Stimulated activated CD8-positive, alpha-beta memory T cell treated with anti-CD3 and anti-CD28 coated beads, Interleukin-4, amount 100 ng/mL, for 24 hours (primary cell): ENCODE measurements around the gene ZNFX1.
"Not testable (repeated sequence)": the region's sequence is repeated elsewhere in the genome, so short reads cannot be mapped to it uniquely, and the experiment has no call there.

Experiments
- DNase-seq: peaks from one replicate; pipeline ENCODE4 v3.0.0-alpha.2; 2020; ENCODE audit warnings: low read depth

Gene ZNFX1

DNA sequence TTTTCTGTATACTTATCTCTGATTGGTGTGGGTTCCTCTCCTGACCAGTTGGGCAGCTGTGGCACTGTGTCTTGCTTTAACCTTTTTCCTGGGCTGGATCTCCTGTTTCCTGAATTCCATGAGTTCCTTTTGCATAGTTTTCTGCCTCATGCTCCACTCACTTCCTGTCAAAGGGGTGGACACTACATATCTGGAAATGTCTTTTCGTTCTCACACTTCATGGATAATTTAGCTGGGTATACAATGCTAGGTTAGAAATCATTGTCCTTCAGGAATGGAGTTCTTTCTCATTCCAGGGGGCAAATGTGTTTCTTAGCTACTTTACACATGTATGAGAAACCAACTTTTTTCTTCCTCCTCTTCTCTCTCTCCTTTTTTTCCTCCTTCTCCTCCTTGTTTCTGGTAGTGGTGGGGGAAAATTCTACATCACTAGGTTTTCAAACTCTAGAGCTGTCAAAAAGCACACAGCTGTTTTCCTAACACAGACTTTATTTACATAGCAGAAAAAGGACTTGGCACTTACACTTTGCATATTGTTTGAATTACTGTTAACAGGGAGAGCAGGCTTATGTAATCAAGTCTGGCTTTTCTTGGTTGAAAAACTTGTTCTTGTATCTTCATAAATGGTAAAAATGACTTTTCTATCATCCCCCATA is 67.6 kb downstream of the ZNFX1 start:
- DNase-seq = no peak

DNA sequence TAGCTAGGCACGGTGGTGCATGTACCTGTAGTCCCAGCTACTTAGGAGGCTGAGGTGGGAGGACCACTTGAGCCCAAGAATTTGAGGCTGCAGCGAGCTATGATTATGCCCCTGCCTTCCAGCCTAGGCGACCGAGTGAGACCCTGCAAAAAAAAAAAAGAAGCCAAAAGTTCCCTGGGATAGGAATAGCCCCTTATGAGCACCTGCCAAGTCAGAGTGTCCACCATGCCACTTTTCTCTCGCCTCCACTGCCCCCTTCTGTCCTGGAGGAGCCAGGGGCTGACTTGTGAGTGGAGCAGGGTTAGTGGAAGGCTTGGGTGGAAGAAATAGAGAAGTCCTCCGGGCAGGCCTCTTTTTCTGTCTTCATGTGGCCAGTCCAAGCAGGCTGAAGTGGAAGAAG is 70.8 kb downstream of the ZNFX1 start:
- no peak for DNase-seq

GRCh38 chr20:49203746-49204145 is 74.1 kb downstream of the ZNFX1 start:
- DNase-seq = no peak

DNA sequence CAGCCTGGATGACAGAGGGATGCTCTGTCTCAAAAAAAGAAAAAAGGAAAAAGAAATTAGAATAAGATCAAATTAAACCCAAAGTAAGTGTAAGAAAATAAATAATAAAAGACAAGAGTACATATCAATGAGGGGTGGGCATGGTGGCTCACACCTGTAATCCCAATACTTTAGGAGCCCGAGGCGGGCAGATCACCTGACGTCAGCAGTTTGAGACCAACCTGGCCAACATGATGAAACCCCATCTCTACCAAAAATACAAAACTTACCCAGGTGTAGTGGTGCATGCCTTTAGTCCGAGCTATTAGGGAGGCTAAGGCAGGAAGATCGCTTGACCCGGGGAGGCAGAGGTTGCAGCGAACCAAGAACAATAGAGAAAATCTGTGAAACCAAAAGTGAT is 74.8 kb downstream of the ZNFX1 start:
- DNase-seq = no peak

- DNase-seq = no peak
These were observed 78.0 kb downstream of the ZNFX1 start for GRCh38 chr20:49199729-49200293.

GRCh38 chr20:49192944-49193518 is 84.8 kb downstream of the ZNFX1 start:
- DNase-seq = not testable (repeated sequence)
